ENCODE measurements around the gene NRAS.

NRAS gene

GRCh38 chr1:114671939-114672275, 44.7 kb downstream of the NRAS start:
- DNase-seq: no peak

- DNase-seq: peak in 1 of 2 experiments; percentile 17
Observed at GRCh38 chr1:114671011-114671938, 45.3 kb downstream of the NRAS start.

GRCh38 chr1:114670083-114671010, 46.2 kb downstream of the NRAS start:
- peak; percentile 56 to 75 for DNase-seq

GRCh38 chr1:114669562-114670082, 46.9 kb downstream of the NRAS start, which contains the start of gene DENND2C:
TSS of gene DENND2C (minus strand) at chr1:114670049. CDS start at chr1:114625984, 44,065 bp downstream.
- DNase-seq: peak; percentile 31 to 66

GRCh38 chr1:114668784-114669561, 47.6 kb downstream of the NRAS start:
- peak in 1 of 2 experiments; percentile 25 for DNase-seq

- no peak for DNase-seq
Observed at GRCh38 chr1:114668373-114668772, 48.2 kb downstream of the NRAS start.

GRCh38 chr1:114666954-114667353, 49.6 kb downstream of the NRAS start:
- DNase-seq: no peak

GRCh38 chr1:114660238-114660637, 56.3 kb downstream of the NRAS start:
- no peak for DNase-seq
